Peyer's patch (tissue), 4 donors: Measurements from ENCODE around the gene PRSS48.

Source experiments
- CTCF ChIP-seq, 6 experiments: fragments of 450-650 bp in 4 of 6; fragments of 200-600 bp in 2 of 6; sonication (generic) in 1 of 6; IDR thresholded peaks; one replicate each; pipeline ENCODE4 v1.5.1; 2017 to 2019; ENCODE audit warnings: antibody characterized with exemption in 6 of 6, mild to moderate bottlenecking in 3 of 6, moderate library complexity in 1 of 6
- POLR2A ChIP-seq, 2 donors: fragments of 450-650 bp; IDR thresholded peaks; one replicate each; pipeline ENCODE4 v1.5.1; 2017; ENCODE audit warnings: antibody characterized with exemption in 2 of 2, mild to moderate bottlenecking in 2 of 2, moderate library complexity in 2 of 2

DNA sequence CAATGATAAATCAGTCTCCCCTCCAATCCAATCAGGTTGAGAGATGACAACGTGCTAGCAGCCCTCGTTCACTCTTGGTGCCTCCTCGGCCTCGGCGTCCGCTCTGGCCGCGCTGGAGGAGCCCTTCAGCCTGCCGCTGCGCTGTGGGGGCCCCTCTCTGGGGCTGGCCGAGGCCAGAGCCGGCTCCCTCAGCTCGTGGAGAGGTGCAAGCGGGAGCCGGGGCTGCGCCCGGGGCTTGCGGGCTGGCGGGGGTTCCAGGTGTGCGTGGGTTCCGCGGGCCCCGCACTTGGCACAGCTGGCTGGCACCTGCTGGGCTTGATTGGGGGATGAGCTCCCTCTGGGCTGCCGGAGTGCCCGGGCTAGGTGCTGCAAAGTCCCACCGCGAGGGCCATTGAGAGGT, 40.9 kb upstream of the PRSS48 start:
- TF ChIP-seq CTCF (IDR thresholded peaks at IDR 0.05) (no peak), POLR2A (IDR thresholded peaks at IDR 0.05) (no peak)
